Mucosa of gallbladder (tissue), 1 donor: ENCODE results near the gene KCNN1. TPM values are rescaled to one million over a fixed set of nuclear protein-coding genes. Genes with fewer than 3 reads are reported as not detected.
"Not testable (repeated sequence)": the region's sequence is repeated elsewhere in the genome, so short reads cannot be mapped to it uniquely, and the experiment has no call there.

Source experiments
- DNase-seq: peaks from one replicate; pipeline ENCODE4 v3.0.0-alpha.2; 2020; ENCODE audit warnings: low spot score
- total RNA-seq: library from RNA; stranded (reverse); gene quantifications from one replicate; pipeline ENCODE4 v1.2.1, GENCODE V29; 2021
- donor health status: DM: no; HTN: no; CAD: no.

The KCNN1 gene
- total RNA-seq: 1.6 TPM

DNA sequence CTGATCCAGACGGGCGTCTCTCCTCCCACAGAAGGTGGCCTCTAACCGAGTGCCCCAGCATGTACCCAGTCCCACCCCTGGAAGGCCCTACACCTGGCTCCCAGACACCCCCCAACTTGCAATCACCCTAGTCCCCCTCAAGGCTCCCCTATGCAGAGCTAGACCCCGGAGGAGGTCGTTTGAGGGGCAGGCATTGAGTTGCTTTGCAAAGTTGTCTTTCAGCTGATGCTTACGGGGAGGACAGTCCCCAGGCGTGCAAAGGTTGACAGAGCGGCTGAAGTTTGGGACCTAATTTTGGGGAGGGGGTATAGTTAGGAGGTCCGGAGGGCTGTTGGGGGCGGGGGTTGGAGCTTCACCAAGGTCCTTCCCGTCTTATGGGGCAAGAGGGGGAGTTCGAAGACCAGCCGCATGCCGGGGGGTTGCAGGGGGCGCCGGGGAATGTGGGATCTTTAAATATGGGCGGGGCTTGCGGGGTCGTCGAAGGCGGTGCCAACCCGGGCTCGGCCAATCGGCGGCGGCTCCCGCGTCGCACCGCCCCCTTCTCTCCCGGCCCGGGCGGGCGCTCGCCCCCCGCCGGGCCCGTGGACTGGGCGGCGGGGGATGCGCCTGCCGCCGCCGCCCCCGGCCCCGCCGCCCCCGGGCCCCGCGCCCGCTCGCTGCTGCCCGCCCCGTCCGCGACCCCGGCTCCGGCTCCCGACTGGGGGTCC, at the start of gene KCNN1:
TSS of gene KCNN1 (plus strand) at position 558 of the 707 bp plus-strand sequence. CDS start 6,782 bp downstream, outside the sequence.
- DNase-seq: no peak

DNA sequence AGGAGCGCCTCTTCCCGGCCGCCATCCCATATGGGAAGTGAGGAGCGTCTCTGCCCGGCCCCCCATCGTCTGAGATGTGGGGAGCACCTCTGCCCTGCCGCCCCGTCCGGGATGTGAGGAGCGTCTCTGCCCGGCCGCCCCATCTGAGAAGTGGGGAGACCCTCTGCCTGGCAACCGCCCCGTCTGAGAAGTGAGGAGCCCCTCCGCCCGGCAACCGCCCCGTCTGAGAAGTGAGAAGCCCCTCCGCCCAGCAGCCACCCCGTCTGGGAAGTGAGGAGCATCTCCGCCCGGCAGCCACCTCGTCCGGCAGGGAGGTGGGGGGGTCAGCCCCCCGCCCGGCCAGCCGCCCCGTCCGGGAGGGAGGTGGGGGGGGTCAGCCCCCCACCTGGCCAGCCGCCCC, 48.8 kb upstream of the KCNN1 start:
- not testable (repeated sequence) for DNase-seq

DNA sequence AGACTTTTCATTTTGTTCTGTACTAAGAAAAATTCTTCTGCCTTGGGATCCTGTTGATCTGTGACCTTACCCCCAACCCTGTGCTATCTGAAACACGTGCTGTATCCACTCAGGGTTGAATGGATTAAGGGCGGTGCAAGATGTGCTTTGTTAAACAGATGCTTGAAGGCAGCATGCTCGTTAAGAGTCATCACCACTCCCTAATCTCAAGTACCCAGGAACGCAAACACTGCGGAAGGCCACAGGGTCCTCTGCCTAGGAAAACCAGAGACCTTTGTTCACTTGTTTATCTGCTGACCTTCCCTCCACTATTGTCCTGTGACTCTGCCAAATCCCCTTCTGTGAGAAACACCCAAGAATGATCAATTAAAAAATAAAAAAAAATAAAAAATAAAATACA, 47.8 kb upstream of the KCNN1 start:
- DNase-seq: not testable (repeated sequence)

DNA sequence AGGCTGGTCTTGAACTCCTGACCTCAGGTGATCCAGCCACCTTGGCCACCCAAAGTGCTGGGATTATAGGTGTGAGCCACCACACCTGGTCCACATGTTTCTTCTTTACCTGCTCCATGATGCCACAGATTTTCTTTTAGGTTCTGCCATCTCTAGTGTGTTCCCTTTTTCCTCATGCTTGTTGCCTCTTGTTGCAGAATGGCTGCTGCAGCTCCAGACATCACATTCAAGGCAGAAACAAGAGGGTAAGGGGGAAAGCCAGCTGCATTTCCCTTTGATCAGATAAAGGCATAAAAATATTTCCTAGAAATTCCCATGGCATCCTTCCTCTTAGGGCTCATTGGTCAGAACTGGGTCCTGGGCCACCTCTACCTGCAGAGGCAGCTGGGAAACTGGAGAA, 46.4 kb upstream of the KCNN1 start:
- no peak for DNase-seq

DNA sequence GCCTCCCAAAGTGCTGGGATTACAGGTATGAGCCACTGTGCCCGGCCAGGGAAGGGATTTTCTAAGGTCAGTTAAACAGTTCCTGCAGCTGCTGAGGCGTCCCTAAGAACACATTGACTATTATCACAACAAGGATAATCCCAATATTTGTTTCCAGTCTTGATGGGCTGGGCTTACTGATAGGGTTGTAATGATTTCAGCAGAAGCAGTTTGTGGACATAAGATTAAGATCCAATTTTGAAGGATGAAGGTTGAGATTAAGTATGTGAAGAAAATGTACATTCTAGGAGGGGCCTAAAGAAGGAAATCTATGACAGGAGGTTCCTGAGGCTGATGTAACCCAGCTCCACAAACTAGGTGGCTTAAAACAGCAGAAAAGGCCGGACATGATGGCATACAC, 44.8 kb upstream of the KCNN1 start:
- no peak for DNase-seq

DNA sequence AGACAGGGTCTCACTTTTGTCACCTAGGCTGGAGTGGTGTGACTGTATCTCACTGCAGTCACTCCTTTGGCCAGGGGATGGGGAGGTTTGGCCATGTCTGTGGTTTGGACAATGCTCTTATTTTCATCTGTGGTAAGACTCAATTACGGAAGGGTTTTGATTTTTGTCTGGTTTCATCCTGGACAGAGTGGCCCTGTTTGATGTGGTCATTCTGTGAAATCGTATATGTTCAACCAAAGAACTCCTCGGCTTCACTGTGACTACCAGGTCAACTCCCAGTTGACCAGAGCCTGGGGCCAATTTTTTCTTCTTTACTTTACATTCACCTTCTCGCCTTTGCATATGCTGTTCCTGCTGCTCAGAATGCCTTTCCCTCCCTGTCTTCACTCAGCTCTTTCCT, 40.9 kb upstream of the KCNN1 start:
- no peak for DNase-seq

DNA sequence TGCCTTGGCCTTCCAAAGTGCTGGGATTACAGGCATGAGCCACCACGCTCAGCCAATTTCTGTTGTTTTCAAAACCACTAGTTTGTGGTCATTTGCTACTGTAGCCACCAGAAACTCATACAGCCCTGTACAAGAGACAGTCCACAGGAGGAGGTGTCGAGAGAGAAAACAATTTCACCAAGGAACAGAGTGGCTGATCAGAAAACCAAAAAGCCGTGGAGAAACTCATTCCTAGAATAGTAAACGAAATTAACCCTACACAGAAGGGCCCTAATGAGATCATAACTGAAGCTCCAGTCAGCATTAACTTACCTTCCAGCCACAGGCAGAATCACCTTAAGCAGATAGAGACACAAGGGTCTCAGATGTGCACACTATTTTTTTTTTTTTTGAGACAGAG, 37.9 kb upstream of the KCNN1 start:
- DNase-seq: no peak

DNA sequence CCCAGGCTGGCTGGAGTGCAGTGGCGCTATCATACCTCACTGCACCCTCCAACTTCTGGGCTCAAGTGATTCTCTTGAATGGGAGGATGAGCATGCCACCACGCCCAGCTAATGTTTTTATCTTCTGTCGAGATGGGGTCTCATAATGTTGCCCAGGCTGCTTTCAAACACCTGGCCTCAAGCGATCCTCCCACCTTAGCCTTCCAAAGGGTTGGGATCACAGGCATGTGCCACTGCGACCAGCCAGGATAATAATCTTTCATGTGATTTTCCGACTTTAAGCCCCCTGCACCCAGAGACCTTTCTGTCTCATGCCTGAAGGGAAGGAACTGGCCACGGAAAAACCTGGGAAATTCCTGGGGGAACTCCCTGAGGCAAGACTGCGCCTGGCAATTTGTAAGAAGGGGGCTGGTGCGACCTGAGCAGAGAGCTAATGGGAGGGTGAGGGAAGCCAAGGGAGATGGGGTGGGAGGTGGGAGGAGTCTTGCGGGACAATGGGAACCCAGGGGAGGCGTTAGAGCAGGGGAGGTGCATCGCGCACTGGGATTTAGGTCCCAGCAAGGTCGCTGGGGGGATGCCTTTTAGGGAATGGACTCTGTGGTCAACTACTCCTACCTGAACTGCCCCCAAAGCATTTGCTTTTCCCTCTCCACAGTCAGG, 35.2 kb upstream of the KCNN1 start:
- no peak for DNase-seq

DNA sequence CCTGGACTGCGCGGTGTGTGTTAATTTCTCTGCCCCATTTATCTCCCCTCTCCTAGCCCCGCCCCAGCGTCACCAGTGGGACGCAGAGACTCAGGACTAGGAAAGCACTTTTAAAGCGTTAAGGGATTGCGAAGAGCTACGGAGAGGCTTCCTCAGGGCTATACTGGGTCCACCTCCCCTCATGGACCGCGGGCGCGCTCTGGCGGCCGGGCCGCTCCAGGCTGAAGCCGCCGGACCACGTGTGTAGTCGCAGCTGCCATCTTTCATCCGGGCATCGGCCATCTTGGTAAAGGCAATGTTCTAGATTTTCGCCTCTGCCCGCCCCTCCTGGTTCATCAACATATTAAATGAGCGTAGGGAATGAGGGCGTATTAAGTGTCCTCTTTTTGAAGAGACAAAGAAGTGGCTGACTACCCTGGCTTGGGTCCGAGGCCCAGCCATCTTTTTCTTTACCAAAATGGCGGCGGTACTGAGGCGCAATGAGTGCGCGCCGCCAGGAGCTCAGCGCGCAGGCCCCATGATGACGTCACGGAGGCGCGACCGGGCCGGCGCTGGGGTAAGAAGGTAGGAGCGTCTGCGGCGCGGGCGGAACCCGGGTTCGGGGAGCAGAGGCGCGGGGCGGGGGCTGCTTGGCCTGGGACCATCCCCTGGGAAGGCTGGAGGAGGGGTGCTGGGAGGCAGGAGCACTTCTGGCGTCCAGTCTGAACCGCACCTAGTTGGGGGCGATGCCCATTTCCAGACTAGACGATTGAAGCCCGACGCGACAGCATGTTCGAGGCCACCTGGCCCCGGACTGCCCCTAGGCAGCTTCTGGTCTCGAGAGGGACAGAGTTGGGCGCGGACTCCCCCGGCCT, 34.2 kb upstream of the KCNN1 start, which contains the start of gene CCDC124:
TSS of gene CCDC124 (plus strand) at position 531 of the 854 bp plus-strand sequence. CDS start 3,406 bp downstream, outside the sequence.
- DNase-seq: peak; percentile 93

DNA sequence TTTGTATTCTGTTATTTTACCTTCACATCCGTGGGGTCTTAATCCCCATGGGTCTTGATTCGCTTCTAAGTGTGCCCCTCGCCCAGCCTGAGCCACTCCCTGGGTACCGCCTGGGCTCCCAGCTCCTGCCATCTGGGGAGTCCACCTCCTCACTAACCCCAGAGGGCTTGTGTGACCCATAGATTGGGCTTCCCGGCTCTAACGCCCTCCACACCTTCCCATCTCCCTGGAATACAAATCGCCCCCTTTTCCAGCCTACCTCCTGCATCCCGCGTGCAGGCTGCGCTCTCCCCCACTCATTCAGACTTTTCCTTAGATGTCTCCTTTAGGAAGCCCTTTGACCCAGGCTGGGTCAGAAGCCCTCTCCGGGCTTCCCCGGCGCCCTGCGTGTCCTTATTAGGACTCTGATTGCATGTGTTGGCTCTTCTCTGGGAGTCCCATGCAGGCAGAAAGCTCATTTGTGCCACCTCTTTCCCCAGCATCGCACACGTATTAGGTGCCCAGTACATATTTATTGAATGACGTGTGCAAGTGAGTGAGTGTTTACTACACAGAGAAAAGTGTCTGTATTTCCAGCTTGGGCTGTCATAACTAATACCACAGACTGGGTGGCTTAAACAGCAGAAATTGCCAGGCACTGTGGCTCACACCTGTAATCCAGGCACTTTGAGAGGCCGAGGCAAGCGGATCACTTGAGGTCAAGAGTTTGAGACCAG, 33.3 kb upstream of the KCNN1 start:
- no peak for DNase-seq

DNA sequence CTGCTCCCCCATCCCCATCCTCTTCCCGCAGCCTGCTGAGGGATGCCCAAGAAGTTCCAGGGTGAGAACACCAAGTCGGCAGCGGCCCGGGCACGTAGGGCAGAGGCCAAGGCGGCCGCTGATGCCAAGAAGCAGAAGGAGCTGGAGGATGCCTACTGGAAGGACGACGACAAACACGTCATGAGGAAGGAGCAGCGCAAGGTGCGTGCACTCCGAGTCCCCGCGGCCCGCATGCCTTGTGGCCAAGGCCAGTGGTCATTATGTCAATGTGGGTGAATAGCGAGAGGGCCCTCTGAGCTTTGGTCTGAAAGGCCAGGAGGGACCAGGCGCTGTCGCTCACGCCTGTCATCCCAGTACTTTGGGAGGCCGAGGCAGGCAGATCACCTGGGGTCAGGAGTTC, 30.5 kb upstream of the KCNN1 start:
- DNase-seq: no peak

DNA sequence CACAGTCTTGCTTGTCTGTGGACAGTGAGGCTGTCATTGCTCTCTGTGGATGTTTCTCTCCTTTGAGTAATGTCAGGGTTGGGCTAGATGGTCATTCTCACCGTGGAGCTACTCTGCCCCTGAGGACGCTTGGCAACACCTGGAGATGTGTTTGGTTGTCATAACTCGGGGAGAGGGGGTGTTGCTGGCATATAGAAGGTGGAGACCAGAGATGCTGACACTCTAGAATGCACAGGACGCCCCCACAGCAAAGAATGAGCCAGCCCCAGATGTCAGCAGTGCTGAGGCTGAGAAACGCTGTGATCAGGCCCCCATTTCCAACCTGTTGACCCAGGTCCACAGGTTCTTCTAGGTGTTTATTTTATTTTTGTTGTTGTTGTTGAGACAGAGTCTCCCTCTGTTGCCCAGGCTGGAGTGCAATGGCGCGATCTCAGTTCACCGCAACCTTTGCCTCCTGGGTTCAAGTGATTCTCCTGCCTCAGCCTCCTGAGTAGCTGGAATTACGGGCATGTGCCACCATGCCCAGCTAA, 29.5 kb upstream of the KCNN1 start:
- DNase-seq: no peak

DNA sequence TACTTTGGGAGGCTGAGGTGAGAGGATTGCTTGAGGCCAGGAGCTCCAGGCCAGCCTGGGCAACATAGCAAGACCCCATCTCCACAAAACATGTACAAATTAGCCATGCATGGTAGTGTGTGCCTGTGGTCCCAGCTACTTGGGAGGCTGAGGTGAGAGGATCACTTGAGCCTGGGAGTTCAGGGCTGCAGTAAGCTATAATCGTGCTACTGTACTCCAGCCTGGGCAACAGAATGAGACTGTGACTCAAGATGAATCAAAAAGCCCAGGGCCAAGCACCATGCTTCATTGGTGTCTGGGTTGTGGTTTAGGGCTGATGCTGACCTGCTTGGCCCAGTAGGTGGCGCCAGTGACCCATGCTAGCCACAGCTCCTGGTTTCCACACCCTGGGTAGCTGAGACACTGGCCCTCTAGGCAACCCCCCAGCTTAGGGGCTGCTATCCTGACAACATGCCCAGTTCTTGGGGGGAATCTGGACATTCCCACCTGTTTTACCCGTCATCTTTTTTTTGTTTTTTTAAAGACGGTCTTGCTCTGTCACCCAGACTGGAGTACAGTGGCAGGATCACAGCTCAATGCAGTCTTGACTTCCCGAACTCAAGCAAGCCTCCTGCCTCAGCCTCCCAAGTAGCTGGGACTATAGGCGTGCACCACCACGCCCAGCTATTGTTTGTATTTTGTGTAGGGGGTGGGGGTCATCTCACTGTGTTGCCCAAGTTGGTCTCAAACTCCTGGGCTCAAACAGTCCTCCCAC, 28.6 kb upstream of the KCNN1 start:
- peak; percentile 79 for DNase-seq

DNA sequence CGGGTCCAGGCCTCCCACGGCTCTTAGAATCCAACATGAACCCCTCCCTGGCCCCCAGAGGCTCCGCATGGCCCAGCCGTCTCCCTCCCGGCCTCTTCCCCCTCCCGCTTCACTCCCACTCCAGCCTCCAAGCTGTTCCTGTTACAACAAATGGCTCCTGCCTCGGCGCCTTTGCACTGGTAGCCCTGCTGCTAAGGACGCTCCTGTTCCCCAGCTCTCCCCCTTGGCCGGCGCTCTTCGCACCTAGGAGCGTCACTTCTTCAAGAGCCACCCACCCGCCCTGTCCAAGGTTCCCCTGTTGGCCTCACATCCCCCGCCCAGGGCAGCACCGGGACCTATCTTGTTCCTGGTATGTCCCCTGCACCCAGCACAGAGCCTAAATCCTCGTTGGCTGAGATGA, 24.7 kb upstream of the KCNN1 start:
- no peak for DNase-seq

DNA sequence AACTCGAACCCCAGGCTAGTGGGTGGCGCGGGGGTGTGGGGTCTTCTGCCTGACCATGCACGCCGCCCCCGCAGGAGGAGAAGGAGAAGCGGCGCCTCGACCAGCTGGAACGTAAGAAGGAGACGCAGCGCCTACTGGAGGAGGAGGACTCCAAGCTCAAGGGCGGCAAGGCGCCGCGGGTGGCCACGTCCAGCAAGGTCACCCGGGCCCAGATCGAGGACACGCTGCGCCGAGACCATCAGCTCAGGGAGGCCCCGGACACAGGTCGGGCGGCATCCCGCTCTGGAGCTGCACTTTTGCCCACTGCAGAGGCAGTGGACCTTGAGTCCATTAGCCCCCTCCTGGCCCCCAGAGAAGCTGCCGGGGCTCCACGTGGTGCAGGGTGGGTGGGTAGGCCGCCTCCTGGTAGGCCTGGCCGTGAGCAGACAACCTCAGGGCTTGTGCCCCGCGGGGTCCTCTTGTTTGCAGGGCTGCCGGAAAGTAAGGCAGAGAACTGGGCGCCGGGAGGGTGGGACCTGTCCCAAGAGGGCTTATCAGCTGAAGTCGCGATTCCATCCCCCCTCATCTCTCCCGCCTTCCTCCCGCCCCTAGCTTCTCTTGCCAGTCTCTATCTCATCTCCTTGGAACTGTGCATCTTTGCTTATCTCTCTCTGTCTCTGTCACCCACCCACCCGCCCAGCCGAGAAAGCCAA, 24.2 kb upstream of the KCNN1 start:
- DNase-seq: no peak

DNA sequence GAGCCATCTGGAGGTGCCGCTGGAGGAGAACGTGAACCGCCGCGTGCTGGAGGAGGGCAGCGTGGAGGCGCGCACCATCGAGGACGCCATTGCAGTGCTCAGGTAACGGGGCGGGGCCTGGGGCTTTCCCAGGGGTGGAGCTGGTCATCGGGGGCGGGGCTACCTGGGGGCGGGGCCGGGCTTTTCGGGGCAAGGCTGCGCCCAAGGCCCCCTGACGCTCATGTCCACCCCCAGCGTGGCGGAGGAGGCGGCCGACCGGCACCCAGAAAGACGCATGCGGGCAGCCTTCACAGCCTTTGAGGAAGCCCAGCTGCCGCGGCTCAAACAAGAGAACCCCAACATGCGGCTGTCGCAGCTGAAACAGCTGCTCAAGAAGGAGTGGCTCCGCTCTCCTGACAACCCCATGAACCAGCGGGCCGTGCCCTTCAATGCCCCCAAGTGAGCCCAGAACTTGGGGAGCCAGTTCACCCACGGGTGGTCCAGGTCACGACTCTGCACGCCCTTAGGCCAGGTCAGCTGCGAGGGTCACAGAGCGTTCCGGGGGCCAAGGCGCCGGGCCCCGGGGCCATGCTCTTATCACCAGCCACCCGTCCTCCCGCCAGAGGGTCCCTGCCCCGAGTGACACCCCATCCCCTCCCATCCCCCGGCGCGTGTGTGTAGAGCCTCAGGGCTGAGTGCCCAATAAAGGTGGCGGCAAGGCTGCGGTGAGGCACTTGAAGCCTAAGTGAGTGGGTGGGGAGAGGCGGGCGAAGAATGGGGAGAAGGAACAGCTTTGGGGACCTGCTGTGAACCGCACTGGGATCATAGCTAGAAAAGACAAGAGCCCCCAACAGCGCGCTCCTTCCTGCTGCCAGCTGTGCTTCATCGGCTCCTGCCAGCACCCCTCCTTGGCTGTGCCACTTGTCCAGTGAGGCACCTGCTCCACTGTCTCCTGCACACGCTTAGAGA, 23.4 kb upstream of the KCNN1 start:
- DNase-seq: no peak

DNA sequence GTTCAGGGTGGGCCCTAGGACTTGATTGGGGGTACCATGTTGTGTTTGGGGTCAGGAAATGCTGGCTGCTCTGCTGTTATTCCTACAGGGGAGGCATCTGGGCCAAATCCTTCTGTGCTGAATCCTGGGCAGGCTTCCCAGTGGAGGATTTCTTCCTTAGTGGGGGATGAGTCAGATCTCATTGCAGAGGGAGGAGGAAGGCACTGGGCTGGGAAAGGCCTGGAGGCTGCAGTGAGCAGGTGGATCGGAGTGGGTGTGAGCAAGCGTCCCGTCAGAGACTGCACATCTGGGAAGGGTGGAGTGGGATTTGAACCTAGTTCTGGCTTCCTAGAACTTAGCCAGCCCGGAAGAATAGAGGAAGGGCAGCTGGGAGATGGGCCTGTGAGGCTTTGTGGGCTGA, 22.6 kb upstream of the KCNN1 start:
- no peak for DNase-seq

DNA sequence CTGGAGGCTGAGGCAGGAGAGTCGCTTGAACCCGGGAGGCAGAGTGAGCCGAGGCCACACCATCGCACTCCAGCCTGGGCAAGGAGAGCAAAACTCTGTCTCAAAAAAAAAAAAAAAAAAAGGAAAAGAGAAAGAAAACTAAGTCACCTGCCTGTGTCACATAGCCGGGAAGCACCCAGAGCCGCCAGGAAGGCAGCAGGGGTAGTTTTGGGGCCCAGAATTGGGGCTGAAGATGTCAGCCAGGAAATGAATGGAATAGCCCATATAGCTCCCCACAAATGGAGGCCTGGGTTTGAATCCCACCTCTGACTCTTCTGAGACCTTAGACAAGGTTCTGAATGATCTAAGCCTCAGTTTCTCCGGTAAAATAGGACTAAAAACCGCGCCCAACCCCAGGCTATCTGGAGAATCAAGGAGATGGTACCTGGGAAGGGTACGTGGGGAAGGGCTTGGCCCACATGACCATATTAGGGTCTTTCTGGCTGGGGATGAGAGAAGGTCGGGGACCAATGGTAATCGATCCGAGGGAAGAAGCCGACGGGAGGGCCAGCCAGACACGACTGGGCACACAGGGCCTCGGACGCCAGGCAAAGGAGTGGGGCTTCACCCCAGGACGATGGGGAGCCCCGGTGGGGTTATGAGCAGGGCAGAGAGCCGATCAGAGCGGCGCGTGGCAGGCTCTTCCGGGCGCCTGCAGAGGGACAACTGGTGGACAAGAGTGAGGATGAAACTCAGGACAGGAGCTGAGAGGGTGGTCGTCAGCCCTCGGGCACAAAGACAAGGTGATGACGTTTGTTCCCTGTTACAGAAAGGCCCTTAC, 19.7 kb upstream of the KCNN1 start:
- no peak for DNase-seq
